Naive thymus-derived CD4-positive, alpha-beta T cell (primary cell): ENCODE results near the gene SRPK2. TPM values are rescaled to one million over a fixed set of nuclear protein-coding genes. Genes with fewer than 3 reads are reported as not detected.
A peak's percentile ranks its signal among the peaks of the same experiment; 100 is the strongest.

Experiments used
- ATAC-seq: fragments of 150-1000 bp; cut with Tn5 transposase; 2 replicates; pipeline ENCODE4 v1.10.0; 2021; ENCODE audit warnings: mild to moderate bottlenecking, moderate library complexity
- CTCF ChIA-PET: fragments of 350-600 bp; sonication (Branson Sonifier 250); formaldehyde crosslinking; loops from one replicate; lab custom pipeline; 2021; ENCODE audit warnings: antibody characterized with exemption; lab: Charles Lee
- POLR2A ChIA-PET: fragments of 350-600 bp; sonication (Branson Sonifier 250); formaldehyde crosslinking; loops from one replicate; lab custom pipeline; 2021; ENCODE audit warnings: antibody characterized with exemption, inconsistent platforms; lab: Charles Lee
- DNase-seq, 9 donors: peaks; one replicate each; pipeline versions ENCODE4 v3.0.0 to v3.0.0-alpha.2; 2020 to 2022; ENCODE audit warnings: mixed read lengths in 1 of 9
- H3K27ac ChIP-seq: one replicate; pipeline ENCODE4 v1.7.0; 2013; ENCODE audit warnings: mild to moderate bottlenecking, low read depth, low read length, moderate library complexity
- H3K27me3 ChIP-seq, 2 donors: one replicate each; pipeline ENCODE4 v1.7.0; 2013; ENCODE audit warnings: low read length in 2 of 2, mild to moderate bottlenecking in 2 of 2, moderate library complexity in 2 of 2; ENCODE audit not compliant: control insufficient read depth in 2 of 2, insufficient read depth in 2 of 2
- H3K36me3 ChIP-seq, 3 experiments: 1 replicate in 2 of 3; 2 replicates in 1 of 3; pipeline ENCODE4 v1.7.0; 2013; ENCODE audit warnings: low read length in 3 of 3, mild to moderate bottlenecking in 3 of 3, moderate library complexity in 1 of 3; ENCODE audit not compliant: insufficient read depth in 3 of 3, control insufficient read depth in 2 of 3
- H3K4me1 ChIP-seq, 2 donors: one replicate each; pipeline ENCODE4 v1.7.0; 2013; ENCODE audit warnings: low read length in 2 of 2, mild to moderate bottlenecking in 2 of 2, moderate library complexity in 1 of 2; ENCODE audit not compliant: control insufficient read depth in 2 of 2, insufficient read depth in 2 of 2
- H3K4me3 ChIP-seq: 2 replicates; pipeline ENCODE4 v1.7.0; 2013; ENCODE audit warnings: mild to moderate bottlenecking, low read length
- H3K9me3 ChIP-seq, 3 experiments: 1 replicate in 2 of 3; 2 replicates in 1 of 3; pipeline ENCODE4 v1.7.0; 2013; ENCODE audit warnings: low read length in 3 of 3; ENCODE audit not compliant: control insufficient read depth in 2 of 3
- H3K27ac Mint-ChIP-seq, 9 donors: one replicate each; pipeline ENCODE4 v1.8.0; 2020 to 2022; ENCODE audit warnings: mixed read lengths in 9 of 9, mild to moderate bottlenecking in 8 of 9, moderate library complexity in 5 of 9, inconsistent platforms in 2 of 9
- H3K27me3 Mint-ChIP-seq, 5 donors: one replicate each; pipeline ENCODE4 v1.8.0; 2021 to 2022; ENCODE audit warnings: mixed read lengths in 5 of 5, mild to moderate bottlenecking in 1 of 5
- H3K36me3 Mint-ChIP-seq, 5 donors: one replicate each; pipeline ENCODE4 v1.8.0; 2020 to 2022; ENCODE audit warnings: mixed read lengths in 5 of 5, mild to moderate bottlenecking in 3 of 5, inconsistent platforms in 1 of 5
- H3K4me1 Mint-ChIP-seq, 7 donors: one replicate each; pipeline ENCODE4 v1.8.0; 2020 to 2022; ENCODE audit warnings: mixed read lengths in 7 of 7, mild to moderate bottlenecking in 3 of 7, inconsistent platforms in 1 of 7
- H3K4me3 Mint-ChIP-seq, 10 donors: one replicate each; pipeline ENCODE4 v1.8.0; 2020 to 2022; ENCODE audit warnings: mild to moderate bottlenecking in 10 of 10, mixed read lengths in 10 of 10, moderate library complexity in 6 of 10, inconsistent platforms in 2 of 10
- H3K9me3 Mint-ChIP-seq, 11 donors: one replicate each; pipeline ENCODE4 v1.8.0; 2020 to 2022; ENCODE audit warnings: mixed read lengths in 11 of 11, mild to moderate bottlenecking in 4 of 11, inconsistent platforms in 1 of 11, moderate library complexity in 1 of 11
- intact Hi-C, 2 donors: fragments of 100-400 bp; cut with micrococcal nuclease; formaldehyde crosslinking; loops; one replicate each; pipeline ENCODE4 v1.15.1; 2023
- polyA plus RNA-seq, 2 donors: library from polyadenylated mRNA; unstranded; fragments of 300-500 nt; fragmentation: Illumina TruSeq; gene quantifications; one replicate each; pipeline ENCODE4 v1.2.3, GENCODE V29; 2021
- total RNA-seq, 6 experiments: library from RNA in 5 of 6; stranded (reverse) in 5 of 6; gene quantifications; 1 replicate in 5 of 6; 2 replicates in 1 of 6; pipeline ENCODE4 v1.2.3 and lab custom pipeline; 2021 to 2026

SRPK2 gene
- total and polyA plus RNA-seq, 7 experiments from 2014 or later = 40.2 to 56.7 (median 46.8) TPM

GRCh38 chr7:105319578-105319977 is 69.1 kb downstream of the SRPK2 start:
- no peaks in the 10 kb centered on the region for H3K36me3 ChIP-seq
- H3K27ac ChIP-seq = no peak overlapping the region
- ATAC-seq (no peak), DNase-seq (no peak)
- CTCF ChIA-PET = no interaction called here
- H3K9me3 ChIP-seq = no peaks in the 10 kb centered on the region
- H3K36me3 Mint-ChIP-seq = peaks cover 0 to 20% (median 14%) of the 10 kb centered on the region in 5 donors
- peak overlapping the region in 6 of 10 donors; percentile 2 to 70 (median 26) for H3K4me3 Mint-ChIP-seq
- intact Hi-C loops = no loop called here
- H3K27me3 Mint-ChIP-seq = no peaks in the 10 kb centered on the region
- H3K27ac Mint-ChIP-seq = peak overlapping the region in 1 of 9 donors; percentile 11
- POLR2A ChIA-PET = interaction anchor here (0.6 kb wide), 1 partner anchor 105 kb away, joined by 3 read pairs; no protein-coding TSS in a partner anchor
- no peaks in the 10 kb centered on the region for H3K9me3 Mint-ChIP-seq
- no peaks in the 10 kb centered on the region for H3K27me3 ChIP-seq
- H3K4me3 ChIP-seq = no peak overlapping the region
- peaks cover 6 to 83% (median 76%) of the 10 kb centered on the region in 7 donors for H3K4me1 Mint-ChIP-seq
- H3K4me1 ChIP-seq = no peaks in the 10 kb centered on the region

- Histone ChIP-seq H3K27ac (no peak overlapping the region), H3K4me3 (no peak overlapping the region), H3K36me3 (no peaks in the 10 kb centered on the region), H3K27me3 (no peaks in the 10 kb centered on the region), H3K9me3 (no peaks in the 10 kb centered on the region), H3K4me1 (no peaks in the 10 kb centered on the region)
- peaks cover 0 to 10% (median 6%) of the 10 kb centered on the region in 5 donors for H3K36me3 Mint-ChIP-seq
- intact Hi-C loops = no loop called here
- ChIA-PET CTCF (no interaction called here), POLR2A (no interaction called here)
- no peaks in the 10 kb centered on the region for H3K9me3 Mint-ChIP-seq
- no peak for DNase-seq
- peak overlapping the region in 2 of 9 donors; percentile 0 to 15 for H3K27ac Mint-ChIP-seq
- no peaks in the 10 kb centered on the region for H3K27me3 Mint-ChIP-seq
- H3K4me3 Mint-ChIP-seq = no peak overlapping the region
- H3K4me1 Mint-ChIP-seq = peaks cover 0 to 70% (median 49%) of the 10 kb centered on the region in 7 donors
- ATAC-seq = no peak
Measured at GRCh38 chr7:105316578-105317344, 72.0 kb downstream of the SRPK2 start.

- Mint-ChIP-seq H3K9me3 (no peaks in the 10 kb centered on the region), H3K27ac (peak overlapping the region in 1 of 9 donors; percentile 40), H3K4me1 (peaks cover 0 to 69% (median 47%) of the 10 kb centered on the region in 7 donors), H3K27me3 (no peaks in the 10 kb centered on the region), H3K4me3 (no peak overlapping the region), H3K36me3 (no peaks in the 10 kb centered on the region)
- Histone ChIP-seq H3K36me3 (no peaks in the 10 kb centered on the region), H3K27ac (no peak overlapping the region), H3K9me3 (no peaks in the 10 kb centered on the region), H3K4me1 (no peaks in the 10 kb centered on the region), H3K4me3 (no peak overlapping the region), H3K27me3 (no peaks in the 10 kb centered on the region)
- intact Hi-C loops = loop anchor here in 1 of 2 donors (1.0 kb wide), 1 partner anchor 9 kb away; no protein-coding TSS in a partner anchor
- ChIA-PET CTCF (no interaction called here), POLR2A (interaction anchor here (0.6 kb wide), 1 partner anchor 110 kb away, joined by 3 read pairs; no protein-coding TSS in a partner anchor)
- DNase-seq = no peak
- no peak for ATAC-seq
Measured at GRCh38 chr7:105315357-105315756, 73.4 kb downstream of the SRPK2 start.

DNA sequence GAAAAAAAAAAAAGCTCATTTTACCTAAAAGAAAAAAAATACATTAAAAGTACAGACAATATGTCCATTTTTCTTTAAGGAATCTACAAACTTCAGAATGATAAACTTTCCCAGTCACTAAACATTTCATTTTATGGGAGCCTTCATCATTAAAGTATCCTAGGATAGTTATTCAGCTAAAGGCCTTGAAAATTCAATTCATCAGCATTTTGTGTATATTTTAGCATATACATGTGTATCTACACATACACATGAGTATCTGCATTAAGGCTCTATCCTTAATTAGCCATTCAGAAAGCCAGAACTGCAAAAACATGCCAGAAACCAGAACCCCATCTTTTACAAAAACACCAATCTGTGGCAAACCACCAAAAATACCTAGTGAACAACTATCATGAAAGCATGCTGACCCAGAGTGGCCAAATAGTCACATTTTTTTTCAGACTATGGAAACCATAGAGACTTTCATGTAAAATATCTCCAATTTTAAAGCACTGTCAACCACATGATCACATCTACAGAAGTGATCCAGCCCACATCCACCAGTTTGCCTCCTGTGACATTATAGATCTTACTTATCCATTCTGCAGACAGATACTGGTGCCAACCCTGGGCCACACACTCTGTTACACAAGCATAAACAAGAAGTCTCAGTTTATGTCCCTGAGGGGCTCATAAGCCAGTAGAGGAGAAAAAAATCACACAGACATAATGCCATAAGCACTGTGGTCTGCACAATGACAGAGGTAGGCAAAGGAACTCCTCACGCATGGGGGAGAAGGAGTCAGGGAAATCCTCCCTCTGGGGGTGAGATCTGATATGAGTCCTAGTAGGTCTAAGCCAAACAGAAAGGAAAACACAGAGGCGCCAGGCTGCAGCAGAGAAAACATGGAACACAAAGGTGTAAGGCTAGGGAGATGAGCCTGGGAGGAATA is 79.2 kb downstream of the SRPK2 start:
- Mint-ChIP-seq H3K9me3 (peaks cover 0 to 5% (median 0%) of the 10 kb centered on the region in 11 donors), H3K27ac (peak overlapping the region in 5 of 9 donors; percentile 3 to 61 (median 19)), H3K36me3 (peaks cover 0 to 4% (median 3%) of the 10 kb centered on the region in 5 donors), H3K4me1 (peaks cover 29 to 78% (median 61%) of the 10 kb centered on the region in 7 donors), H3K27me3 (no peaks in the 10 kb centered on the region), H3K4me3 (peak overlapping the region in 3 of 10 donors; percentile 1 to 14 (median 4))
- Histone ChIP-seq H3K4me1 (peaks cover 16% of the 10 kb centered on the region in 2 donors), H3K27me3 (no peaks in the 10 kb centered on the region), H3K36me3 (no peaks in the 10 kb centered on the region), H3K9me3 (no peaks in the 10 kb centered on the region), H3K4me3 (no peak overlapping the region), H3K27ac (no peak overlapping the region)
- ChIA-PET CTCF (no interaction called here), POLR2A (interaction anchor here (0.6 to 1.5 kb wide), 4 partner anchors 12 to 295 kb away, joined by 3 to 5 read pairs (median 4); partner anchors contain the start of gene KMT2E)
- DNase-seq (no peak), ATAC-seq (no peak)
- intact Hi-C loops = no loop called here

DNA sequence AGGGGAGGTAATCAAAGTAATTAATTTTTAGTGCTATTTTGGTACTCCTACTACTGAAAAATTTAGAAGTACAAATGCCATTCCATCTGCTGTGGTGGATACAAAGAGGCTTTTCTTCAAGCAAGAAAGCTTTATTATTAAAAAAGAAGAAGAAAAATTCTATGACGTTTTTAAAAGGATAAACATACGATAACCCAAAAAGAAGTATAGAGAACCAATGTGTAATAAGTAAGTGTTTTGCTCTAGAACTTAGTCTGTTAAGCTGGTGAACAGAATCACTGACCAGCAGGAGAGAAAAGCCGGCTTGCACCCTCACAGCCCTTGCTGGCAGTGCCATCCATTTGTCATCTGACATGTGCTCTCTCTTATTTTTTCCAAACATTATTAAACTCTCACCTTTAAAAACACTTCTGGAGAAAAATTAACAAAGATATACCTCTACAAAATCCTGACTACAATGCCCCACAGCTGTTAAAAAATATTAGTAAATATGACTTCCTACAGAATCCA is 81.5 kb downstream of the SRPK2 start:
- peak overlapping the region in 5 of 9 donors; percentile 10 to 57 (median 50) for H3K27ac Mint-ChIP-seq
- H3K36me3 Mint-ChIP-seq = peaks cover 0 to 16% (median 4%) of the 10 kb centered on the region in 5 donors
- intact Hi-C loops = no loop called here
- Histone ChIP-seq H3K36me3 (no peaks in the 10 kb centered on the region), H3K4me3 (no peak overlapping the region), H3K9me3 (no peaks in the 10 kb centered on the region), H3K27ac (no peak overlapping the region), H3K4me1 (peaks cover 16 to 24% of the 10 kb centered on the region in 2 donors), H3K27me3 (no peaks in the 10 kb centered on the region)
- H3K9me3 Mint-ChIP-seq = peaks cover 0 to 5% (median 0%) of the 10 kb centered on the region in 11 donors
- no peak for DNase-seq
- H3K4me1 Mint-ChIP-seq = peaks cover 29 to 81% (median 68%) of the 10 kb centered on the region in 7 donors
- ChIA-PET POLR2A (interaction anchor here (0.9 kb wide), 1 partner anchor 8 kb away, joined by 3 read pairs; no protein-coding TSS in a partner anchor), CTCF (interaction anchor here (0.6 kb wide), 1 partner anchor 122 kb away, joined by 3 read pairs; no protein-coding TSS in a partner anchor)
- ATAC-seq = no peak
- no peaks in the 10 kb centered on the region for H3K27me3 Mint-ChIP-seq
- peak overlapping the region in 3 of 10 donors; percentile 25 to 63 (median 62) for H3K4me3 Mint-ChIP-seq

- H3K4me1 Mint-ChIP-seq = peaks cover 33 to 83% (median 74%) of the 10 kb centered on the region in 7 donors
- Histone ChIP-seq H3K27ac (no peak overlapping the region), H3K9me3 (no peaks in the 10 kb centered on the region), H3K27me3 (no peaks in the 10 kb centered on the region), H3K36me3 (no peaks in the 10 kb centered on the region), H3K4me1 (peaks cover 16 to 24% of the 10 kb centered on the region in 2 donors), H3K4me3 (no peak overlapping the region)
- peaks cover 0 to 19% (median 6%) of the 10 kb centered on the region in 5 donors for H3K36me3 Mint-ChIP-seq
- ATAC-seq (no peak), DNase-seq (peak in 4 of 9 donors; percentile 8 to 32 (median 18))
- ChIA-PET POLR2A (no interaction called here), CTCF (interaction anchor here (0.6 kb wide), 1 partner anchor 123 kb away, joined by 3 read pairs; no protein-coding TSS in a partner anchor)
- intact Hi-C loops = loop anchor here in 1 of 2 donors (1.0 kb wide), 1 partner anchor 9 kb away; no protein-coding TSS in a partner anchor
- no peaks in the 10 kb centered on the region for H3K27me3 Mint-ChIP-seq
- peak overlapping the region; percentile 1 to 72 (median 38) for H3K4me3 Mint-ChIP-seq
- peaks cover 0 to 5% (median 0%) of the 10 kb centered on the region in 11 donors for H3K9me3 Mint-ChIP-seq
- H3K27ac Mint-ChIP-seq = peak overlapping the region; percentile 10 to 68 (median 50)
Measured at GRCh38 chr7:105306298-105306748, 82.4 kb downstream of the SRPK2 start.
